AG04450 (cell line): ENCODE data around the gene THRB. TPM values are rescaled to one million over a fixed set of nuclear protein-coding genes. Genes with fewer than 3 reads are reported as not detected.
A peak's percentile ranks its signal among the peaks of the same experiment; 100 is the strongest.

ENCODE experiments used
- CTCF ChIA-PET: fragments of 300-600, 350-600 bp; formaldehyde crosslinking; extraction: SDS; loops from one replicate; lab custom pipeline; 2022; ENCODE audit warnings: antibody characterized with exemption, inconsistent platforms; lab: Charles Lee
- POLR2A ChIA-PET: fragments of 350-600 bp; formaldehyde crosslinking; extraction: SDS; loops from one replicate; lab custom pipeline; 2021; ENCODE audit warnings: antibody characterized with exemption, inconsistent platforms; lab: Yijun Ruan, JAX
- DNase-seq: peaks from one replicate; pipeline ENCODE4 v3.0.0-alpha.2; 2011; ENCODE audit warnings: low read depth, low spot score
- H3K27ac ChIP-seq: one replicate; pipeline ENCODE4 v1.5.1; 2012; ENCODE audit warnings: low read depth, low read length, control low read depth
- H3K27me3 ChIP-seq: one replicate; pipeline ENCODE4 v1.6.0; 2012; ENCODE audit warnings: low read length; ENCODE audit not compliant: control insufficient read depth, insufficient read depth
- H3K4me3 ChIP-seq: 2 replicates; pipeline ENCODE4 v1.5.1; 2011; ENCODE audit warnings: mild to moderate bottlenecking, low read depth, low read length, control low read depth
- H3K9me3 ChIP-seq: 2 replicates; pipeline ENCODE4 v1.5.1; 2012; ENCODE audit warnings: low read length; ENCODE audit not compliant: control insufficient read depth, insufficient read depth
- polyA plus RNA-seq: library from polyadenylated mRNA; depleted of rRNA; stranded (reverse); fragments of >200 nt; gene quantifications from 2 replicates; pipeline ENCODE4 v1.2.3, GENCODE V29; 2011
- TF ChIP-seq, protein P1 (sequence below): IDR thresholded peaks from 2 replicates; pipeline ENCODE4 v1.5.1; 2011; ENCODE audit warnings: low read depth, low read length, control low read depth, inconsistent platforms

THRB gene
- polyA plus RNA-seq, 1 experiment, result 0.02 TPM

DNA sequence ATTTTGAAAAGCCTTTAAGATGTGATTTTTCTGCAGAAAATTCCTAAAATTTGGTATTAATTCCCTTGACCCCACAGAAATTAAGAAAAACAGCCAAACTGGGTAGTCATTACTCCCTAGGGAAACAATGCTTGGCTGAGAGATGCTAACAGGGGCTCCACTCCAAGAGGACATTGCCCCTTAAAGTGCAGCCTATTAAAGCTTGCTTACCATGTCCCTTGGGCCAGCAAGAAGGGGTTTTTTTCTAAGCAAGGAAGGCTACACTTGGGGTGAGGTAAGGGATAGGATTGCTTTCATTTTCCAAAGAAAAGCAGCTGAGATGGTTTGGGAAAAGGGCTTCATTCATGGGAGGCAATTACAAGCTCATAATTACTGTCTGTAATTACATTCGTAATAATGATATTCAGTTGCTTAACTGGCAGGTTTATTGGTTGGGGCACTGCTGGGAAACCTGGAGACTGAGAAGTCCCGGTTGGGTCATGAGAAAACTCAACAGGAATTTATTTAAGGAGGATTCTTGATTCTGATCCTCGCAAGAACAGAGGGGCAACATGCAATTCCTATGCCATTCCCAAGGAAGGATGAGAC is 302.1 kb downstream of the THRB start:
- Histone ChIP-seq H3K27me3 (no peaks in the 10 kb centered on the region), H3K4me3 (no peak overlapping the region), H3K27ac (no peak overlapping the region), H3K9me3 (no peaks in the 10 kb centered on the region)
- no peak for DNase-seq
- POLR2A ChIA-PET, result no interaction called here
- CTCF ChIA-PET, result interaction anchor here (0.9 to 1.4 kb wide), 2 partner anchors 45 to 193 kb away, joined by 3 read pairs; no protein-coding TSS in a partner anchor
- TF ChIP-seq, protein P1, sequence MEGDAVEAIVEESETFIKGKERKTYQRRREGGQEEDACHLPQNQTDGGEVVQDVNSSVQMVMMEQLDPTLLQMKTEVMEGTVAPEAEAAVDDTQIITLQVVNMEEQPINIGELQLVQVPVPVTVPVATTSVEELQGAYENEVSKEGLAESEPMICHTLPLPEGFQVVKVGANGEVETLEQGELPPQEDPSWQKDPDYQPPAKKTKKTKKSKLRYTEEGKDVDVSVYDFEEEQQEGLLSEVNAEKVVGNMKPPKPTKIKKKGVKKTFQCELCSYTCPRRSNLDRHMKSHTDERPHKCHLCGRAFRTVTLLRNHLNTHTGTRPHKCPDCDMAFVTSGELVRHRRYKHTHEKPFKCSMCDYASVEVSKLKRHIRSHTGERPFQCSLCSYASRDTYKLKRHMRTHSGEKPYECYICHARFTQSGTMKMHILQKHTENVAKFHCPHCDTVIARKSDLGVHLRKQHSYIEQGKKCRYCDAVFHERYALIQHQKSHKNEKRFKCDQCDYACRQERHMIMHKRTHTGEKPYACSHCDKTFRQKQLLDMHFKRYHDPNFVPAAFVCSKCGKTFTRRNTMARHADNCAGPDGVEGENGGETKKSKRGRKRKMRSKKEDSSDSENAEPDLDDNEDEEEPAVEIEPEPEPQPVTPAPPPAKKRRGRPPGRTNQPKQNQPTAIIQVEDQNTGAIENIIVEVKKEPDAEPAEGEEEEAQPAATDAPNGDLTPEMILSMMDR, result no peak

- no peak overlapping the region for H3K27ac ChIP-seq
- POLR2A ChIA-PET, result no interaction called here
- CTCF ChIA-PET, result interaction anchor here (0.9 to 1.6 kb wide), 3 partner anchors 46 to 193 kb away, joined by 3 to 5 read pairs (median 3); no protein-coding TSS in a partner anchor
- no peaks in the 10 kb centered on the region for H3K9me3 ChIP-seq
- no peaks in the 10 kb centered on the region for H3K27me3 ChIP-seq
- no peak for DNase-seq
- no peak overlapping the region for H3K4me3 ChIP-seq
- TF ChIP-seq, protein P1, result no peak
Measured at GRCh38 chr3:24191801-24192403, 302.7 kb downstream of the THRB start.

DNA sequence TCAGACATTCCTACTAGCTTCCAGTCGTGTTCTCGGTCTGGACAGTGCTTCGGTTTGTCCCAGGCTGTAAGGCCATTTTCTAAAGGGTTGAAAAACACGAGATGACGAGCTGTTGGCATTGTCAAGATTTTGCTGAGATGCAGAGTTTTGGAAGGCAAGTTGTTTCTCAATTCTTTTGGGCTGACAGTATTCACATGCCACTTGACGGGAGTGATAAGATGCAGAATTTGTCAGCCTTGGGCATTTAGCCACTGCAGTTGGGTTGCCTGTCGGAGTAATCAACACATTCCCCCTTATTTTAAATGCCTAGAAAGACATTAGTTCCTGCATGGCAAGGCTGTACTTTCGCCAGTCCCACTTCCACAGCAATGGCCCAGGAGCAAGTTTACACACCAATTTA is 304.4 kb downstream of the THRB start:
- Histone ChIP-seq H3K4me3 (no peak overlapping the region), H3K9me3 (no peaks in the 10 kb centered on the region), H3K27ac (no peak overlapping the region), H3K27me3 (no peaks in the 10 kb centered on the region)
- TF ChIP-seq, protein P1, result no peak
- ChIA-PET POLR2A (no interaction called here), CTCF (interaction anchor here (0.5 to 1.6 kb wide), 2 partner anchors 46 to 74 kb away, joined by 3 to 5 read pairs; no protein-coding TSS in a partner anchor)
- DNase-seq, result no peak

- CTCF ChIA-PET, result interaction anchor here (0.6 to 3.3 kb wide), 38 partner anchors 8 to 587 kb away, joined by 3 to 26 read pairs (median 6); no protein-coding TSS in a partner anchor
- no peaks in the 10 kb centered on the region for H3K27me3 ChIP-seq
- no peaks in the 10 kb centered on the region for H3K9me3 ChIP-seq
- H3K4me3 ChIP-seq, result no peak overlapping the region
- TF ChIP-seq, protein P1, result peak; percentile 71
- POLR2A ChIA-PET, result interaction anchor here (0.6 kb wide), 1 partner anchor 33 kb away, joined by 3 read pairs; no protein-coding TSS in a partner anchor
- DNase-seq, result peak; percentile 26
- no peak overlapping the region for H3K27ac ChIP-seq
Measured at GRCh38 chr3:24185738-24186384, 308.8 kb downstream of the THRB start.
